Mesothelial cell of epicardium (in vitro differentiated cells): ENCODE measurements around the gene ADAMTSL5. TPM values are rescaled to one million over a fixed set of nuclear protein-coding genes. Genes with fewer than 3 reads are reported as not detected.

Experiments
- DNase-seq, 2 experiments: peaks; one replicate each; pipeline ENCODE4 v3.0.0; 2021; ENCODE audit warnings: low spot score in 2 of 2; ENCODE audit not compliant: unreplicated experiment in 2 of 2
- H3K27ac Mint-ChIP-seq: 2 replicates; pipeline ENCODE4 v1.8.0; 2021; ENCODE audit warnings: mixed read lengths
- H3K27me3 Mint-ChIP-seq: 2 replicates; pipeline ENCODE4 v1.8.0; 2021; ENCODE audit warnings: low read depth, mixed read lengths
- H3K36me3 Mint-ChIP-seq: 2 replicates; pipeline ENCODE4 v1.8.0; 2021; ENCODE audit warnings: mixed read lengths
- H3K4me1 Mint-ChIP-seq: 2 replicates; pipeline ENCODE4 v1.8.0; 2021; ENCODE audit warnings: mixed read lengths
- H3K4me3 Mint-ChIP-seq: 2 replicates; pipeline ENCODE4 v1.8.0; 2021; ENCODE audit warnings: mild to moderate bottlenecking, moderate library complexity, mixed read lengths
- H3K9me3 Mint-ChIP-seq: 2 replicates; pipeline ENCODE4 v1.8.0; 2021; ENCODE audit warnings: mixed read lengths
- CTCF ChIP-seq: fragments of 200-600 bp; sonication (generic); IDR thresholded peaks from one replicate; pipeline ENCODE4 v1.5.0; 2021; ENCODE audit warnings: antibody characterized with exemption; ENCODE audit not compliant: unreplicated experiment
- total RNA-seq: library from RNA; stranded (reverse); gene quantifications from 3 replicates; pipeline ENCODE4 v1.2.1, GENCODE V29; 2021

ADAMTSL5 gene
- total RNA-seq, 1 donor from 2014 or later, result 4.6 TPM

DNA sequence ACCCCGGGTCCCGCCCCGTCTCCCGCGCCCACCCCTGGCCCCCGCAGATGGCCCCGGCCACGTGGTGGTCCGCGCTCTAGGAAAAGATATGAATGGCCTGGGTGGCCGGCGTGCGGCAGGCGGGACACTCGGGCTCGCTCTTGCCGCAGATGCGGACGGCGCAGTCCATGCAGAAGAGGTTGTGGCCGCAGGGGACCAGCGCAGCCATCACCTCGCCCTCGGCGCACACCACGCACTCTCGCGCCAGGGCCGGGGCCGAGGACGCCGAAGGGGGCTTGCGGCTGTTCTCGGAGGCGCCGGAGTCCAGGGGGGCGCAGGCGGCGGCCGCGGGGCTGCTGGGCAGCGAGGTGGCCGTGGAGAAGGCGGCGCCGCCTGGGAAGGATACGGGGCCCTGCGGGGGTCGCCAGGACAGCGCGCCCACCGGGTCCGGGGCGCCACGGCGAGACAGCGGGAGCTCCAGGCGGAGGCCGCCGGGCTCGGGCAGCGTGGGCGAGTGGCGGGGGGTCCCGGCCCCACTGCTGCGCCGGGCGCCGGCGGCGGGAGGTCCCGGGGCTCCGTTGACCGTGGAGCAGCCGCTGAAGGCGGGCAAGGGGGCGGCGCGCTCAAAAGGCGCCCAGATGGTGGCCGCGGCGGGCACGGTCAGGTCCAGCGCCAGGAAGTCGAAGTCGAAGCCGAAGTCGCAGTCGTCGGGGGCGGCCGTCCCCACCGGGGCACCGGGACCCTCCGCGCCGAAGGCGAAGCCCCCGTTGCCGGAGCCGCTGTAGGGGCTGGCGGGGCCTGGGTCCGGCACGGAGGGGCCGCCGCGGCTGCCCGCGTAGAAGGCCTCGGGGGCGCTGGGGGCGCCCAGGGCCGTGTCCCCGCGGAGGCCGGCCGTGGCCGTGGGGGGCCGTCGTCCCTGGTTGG, 42.9 kb upstream of the ADAMTSL5 start:
- Mint-ChIP-seq H3K4me3 (no peak overlapping the region), H3K27ac (no peak overlapping the region), H3K9me3 (no peaks in the 10 kb centered on the region), H3K36me3 (peaks cover 5% of the 10 kb centered on the region), H3K4me1 (no peaks in the 10 kb centered on the region), H3K27me3 (no peaks in the 10 kb centered on the region)
- TF ChIP-seq CTCF, result no peak
- DNase-seq, result no peak

GRCh38 chr19:1554968-1555367, 42.1 kb upstream of the ADAMTSL5 start:
- no peak for TF ChIP-seq CTCF
- DNase-seq, result no peak
- Mint-ChIP-seq H3K9me3 (no peaks in the 10 kb centered on the region), H3K27ac (no peak overlapping the region), H3K4me1 (no peaks in the 10 kb centered on the region), H3K4me3 (no peak overlapping the region), H3K27me3 (no peaks in the 10 kb centered on the region), H3K36me3 (peaks cover 5% of the 10 kb centered on the region)

DNA sequence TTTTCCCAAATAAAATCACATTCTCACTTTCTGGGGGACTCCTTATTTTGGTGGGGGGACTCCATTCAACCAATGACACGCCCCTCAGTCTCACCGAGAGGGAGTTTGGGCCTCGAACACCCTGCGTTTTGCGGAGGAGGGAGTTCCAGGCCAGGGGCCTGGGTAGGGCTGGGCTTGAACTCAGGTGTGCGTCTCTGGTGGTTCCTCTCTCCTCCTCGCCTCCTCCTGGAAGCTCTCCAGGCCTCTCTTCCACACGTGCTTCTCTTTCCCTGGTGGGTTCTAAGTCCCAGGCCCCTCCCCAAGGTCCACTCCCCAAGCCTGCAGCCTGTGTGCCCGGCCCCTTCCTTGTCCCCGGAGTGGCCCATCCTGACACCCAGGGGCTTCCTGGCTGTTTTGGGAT, 40.6 kb upstream of the ADAMTSL5 start:
- Mint-ChIP-seq H3K4me1 (no peaks in the 10 kb centered on the region), H3K27me3 (no peaks in the 10 kb centered on the region), H3K36me3 (peaks cover 5% of the 10 kb centered on the region), H3K9me3 (no peaks in the 10 kb centered on the region), H3K27ac (no peak overlapping the region), H3K4me3 (no peak overlapping the region)
- no peak for TF ChIP-seq CTCF
- DNase-seq, result no peak

GRCh38 chr19:1551068-1552040, 38.5 kb upstream of the ADAMTSL5 start:
- no peak for DNase-seq
- Mint-ChIP-seq H3K4me3 (no peak overlapping the region), H3K27me3 (peaks cover 2% of the 10 kb centered on the region), H3K27ac (no peak overlapping the region), H3K36me3 (no peaks in the 10 kb centered on the region), H3K9me3 (no peaks in the 10 kb centered on the region), H3K4me1 (no peaks in the 10 kb centered on the region)
- TF ChIP-seq CTCF, result no peak

- H3K36me3 Mint-ChIP-seq, result no peaks in the 10 kb centered on the region
- TF ChIP-seq CTCF, result no peak
- H3K9me3 Mint-ChIP-seq, result no peaks in the 10 kb centered on the region
- H3K27ac Mint-ChIP-seq, result no peak overlapping the region
- no peak for DNase-seq
- peaks cover 17% of the 10 kb centered on the region for H3K27me3 Mint-ChIP-seq
- H3K4me3 Mint-ChIP-seq, result no peak overlapping the region
- peaks cover 3% of the 10 kb centered on the region for H3K4me1 Mint-ChIP-seq
These were observed 36.6 kb upstream of the ADAMTSL5 start for GRCh38 chr19:1549332-1549945.
